ENCODE data around the gene STYXL2.

STYXL2 gene

DNA sequence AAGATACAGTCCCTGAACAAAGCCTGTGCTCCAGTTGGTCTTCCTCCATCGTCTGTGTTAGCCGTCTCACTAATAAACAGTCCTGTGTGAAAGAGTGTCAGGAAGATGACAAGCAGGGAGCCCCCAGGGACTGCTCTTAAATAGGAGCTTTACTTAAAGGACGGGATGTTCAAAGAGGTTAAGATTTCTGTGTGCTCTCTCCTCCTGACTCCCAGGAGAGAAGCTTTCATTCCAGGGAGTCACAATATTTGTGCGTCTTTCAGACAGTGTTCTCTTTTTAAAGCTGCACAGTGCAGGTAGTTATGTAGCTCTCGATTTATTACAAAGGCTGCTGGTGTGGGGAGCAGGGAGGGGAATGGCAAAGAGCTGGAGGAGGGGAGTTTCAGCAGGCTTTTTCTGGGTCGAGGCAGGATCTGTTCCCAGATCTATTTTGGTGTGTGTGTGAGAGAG is 43.5 kb downstream of the STYXL2 start:
- DNase-seq, result no peak

DNA sequence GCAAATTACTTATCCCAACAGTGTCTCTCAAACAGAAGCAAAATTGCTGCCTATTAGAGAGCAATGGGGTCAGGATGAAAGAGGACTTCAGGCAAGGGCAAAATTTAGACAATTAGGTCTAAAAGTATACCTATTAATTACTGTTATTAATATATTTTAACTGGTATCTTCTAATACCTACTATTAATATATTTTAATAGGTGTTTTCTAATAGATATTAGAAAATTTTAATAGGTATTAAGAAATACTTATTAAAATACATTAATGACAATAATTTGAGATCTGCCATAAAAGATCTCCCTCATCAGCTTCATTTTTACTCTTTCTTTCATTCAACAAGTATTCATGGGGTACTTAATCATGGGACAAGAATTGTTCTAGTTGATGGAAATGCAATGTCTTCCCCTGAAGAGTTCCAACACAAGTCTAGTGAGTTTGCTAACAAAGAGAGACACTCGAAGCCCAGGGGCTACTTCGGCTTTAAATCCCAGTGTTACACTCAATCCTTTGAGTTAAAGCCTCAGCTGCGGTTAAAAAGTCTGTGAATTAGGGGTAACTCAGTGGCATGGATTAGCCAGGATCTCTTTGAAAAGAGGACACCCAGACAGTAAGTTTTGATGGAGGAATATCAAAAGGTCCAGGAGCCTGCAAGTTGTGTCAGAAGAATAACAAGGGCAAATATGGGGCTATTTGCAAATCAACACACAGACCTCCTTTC is 44.1 kb downstream of the STYXL2 start:
- DNase-seq, result no peak

DNA sequence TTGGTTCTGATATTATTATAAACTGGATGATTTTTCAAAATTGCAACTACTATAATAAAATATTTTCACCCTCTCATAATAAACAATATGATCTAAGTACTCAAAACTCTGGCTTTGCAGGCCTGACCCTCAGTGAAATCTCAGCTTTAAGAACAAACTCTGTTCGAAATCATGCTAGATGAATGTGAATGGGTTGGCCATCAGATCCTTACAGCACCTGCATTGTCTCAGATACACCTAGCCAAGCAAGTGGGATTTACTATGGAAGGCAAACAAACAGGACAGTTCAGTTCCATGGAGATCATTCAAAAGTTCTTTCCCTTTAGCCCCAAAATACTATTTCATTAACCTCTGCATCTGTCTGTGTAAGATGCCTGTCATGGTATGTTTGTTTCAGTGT is 44.8 kb downstream of the STYXL2 start:
- no peak for DNase-seq

DNA sequence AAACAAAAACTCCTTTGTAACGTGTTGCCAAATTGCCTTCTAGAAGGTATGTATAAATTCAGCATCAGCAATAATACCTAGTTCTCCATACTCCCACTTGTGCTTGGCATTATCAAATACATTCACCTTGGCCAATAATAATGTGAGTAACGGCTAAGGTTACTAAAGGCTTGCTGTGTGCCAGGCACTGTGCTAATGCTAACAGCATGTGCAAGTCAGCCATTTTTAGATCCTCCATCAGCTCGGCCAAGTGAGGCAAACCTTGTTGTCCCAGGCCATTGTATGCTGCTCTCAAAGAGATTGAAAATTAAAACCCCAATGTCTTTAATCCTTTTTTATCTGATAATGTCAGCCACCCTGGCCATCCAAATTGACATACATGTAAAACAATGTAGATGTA is 48.1 kb downstream of the STYXL2 start:
- DNase-seq, result no peak
